GM18873 (cell line): ENCODE results near the gene OR2A25.

Source experiments
- ATAC-seq: cut with Tn5 transposase; IDR thresholded peaks from one replicate; pipeline ENCODE4 v1.9.1; 2021; ENCODE audit warnings: mild to moderate bottlenecking, moderate library complexity, moderate number of reproducible peaks; ENCODE audit not compliant: unreplicated experiment, low FRiP score

OR2A25 gene

GRCh38 chr7:144069953-144070352 lies 342 bp downstream of the OR2A25 start:
- ATAC-seq = no peak

DNA sequence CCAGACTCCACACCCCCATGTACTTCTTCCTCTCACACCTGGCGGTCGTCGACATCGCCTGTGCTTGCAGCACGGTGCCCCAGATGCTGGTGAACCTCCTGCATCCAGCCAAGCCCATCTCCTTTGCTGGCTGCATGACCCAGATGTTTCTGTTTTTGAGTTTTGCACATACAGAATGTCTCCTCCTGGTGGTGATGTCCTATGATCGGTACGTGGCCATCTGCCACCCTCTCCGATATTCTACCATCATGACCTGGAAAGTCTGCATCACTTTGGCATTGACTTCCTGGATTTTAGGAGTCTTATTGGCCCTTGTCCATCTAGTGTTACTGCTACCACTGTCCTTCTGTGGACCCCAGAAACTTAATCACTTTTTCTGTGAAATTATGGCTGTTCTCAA lies 4.8 kb downstream of the OR2A25 start:
- no peak for ATAC-seq

- no peak for ATAC-seq
These were observed 16.4 kb downstream of the OR2A25 start, which contains the start of gene OR2A12 for GRCh38 chr7:144085978-144086377. OR2A12 (plus strand) TSS chr7:144086278; CDS start chr7:144095108, 8,830 bp downstream.

GRCh38 chr7:144086730-144087129 lies 17.1 kb downstream of the OR2A25 start:
- ATAC-seq = no peak

DNA sequence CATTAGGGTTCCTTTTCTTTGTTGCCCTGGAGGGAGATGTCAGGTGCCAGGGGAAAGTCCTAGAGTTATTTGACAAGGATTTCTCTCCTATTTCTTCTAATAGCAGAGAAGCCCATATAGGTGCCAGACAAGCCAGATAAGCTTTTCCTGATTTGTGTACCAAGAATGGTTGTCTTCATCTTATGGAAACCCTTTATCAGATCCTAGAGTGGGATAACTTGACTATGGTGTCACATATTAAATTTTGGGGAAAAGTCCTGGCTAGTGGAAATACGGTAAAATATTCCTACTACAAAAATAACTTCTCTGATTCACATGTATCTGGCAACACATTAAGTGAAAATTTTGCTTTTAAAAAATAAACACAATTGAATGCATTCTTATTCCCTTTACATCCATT lies 17.6 kb downstream of the OR2A25 start:
- ATAC-seq = no peak

DNA sequence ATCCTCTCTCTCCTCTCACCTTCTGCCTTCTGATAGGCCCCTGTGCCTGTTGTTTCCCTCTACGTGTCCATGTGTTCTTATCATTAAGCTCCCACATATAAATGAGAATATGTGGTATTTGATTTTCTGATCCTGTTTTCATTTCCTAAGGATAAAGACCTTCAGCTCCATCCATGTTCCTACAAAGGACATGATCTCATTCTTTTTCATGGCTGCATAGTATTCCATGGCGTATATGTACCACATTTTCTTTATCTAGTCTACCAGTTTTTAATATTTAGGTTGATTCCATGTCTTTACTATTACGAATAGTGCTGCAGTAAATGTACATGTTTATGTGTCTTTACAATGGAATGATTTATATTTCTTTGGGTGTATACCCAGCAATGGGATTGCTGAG lies 21.1 kb downstream of the OR2A25 start:
- ATAC-seq = no peak

- no peak for ATAC-seq
These were observed 29.2 kb downstream of the OR2A25 start for GRCh38 chr7:144098776-144099175.

- no peak for ATAC-seq
These were observed 31.0 kb downstream of the OR2A25 start for GRCh38 chr7:144100607-144101006.

DNA sequence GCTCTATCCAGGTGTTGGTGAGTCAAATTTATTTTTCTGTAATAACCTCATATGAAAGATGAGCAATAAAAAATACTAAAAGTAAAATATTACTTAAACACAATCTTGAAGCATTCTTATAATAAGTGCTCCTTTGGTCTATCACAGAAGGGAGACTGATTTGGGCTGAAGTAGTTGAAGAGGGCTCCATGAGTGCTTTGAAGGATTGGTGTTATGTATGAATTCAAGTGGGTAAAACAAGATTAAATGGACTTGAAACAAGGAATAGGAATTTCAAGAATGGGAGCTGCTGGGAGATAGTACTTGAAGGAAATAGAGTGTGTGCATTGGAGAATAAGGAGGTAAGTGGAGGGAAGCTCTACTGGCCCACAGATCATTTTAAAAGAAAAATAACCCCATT lies 32.4 kb downstream of the OR2A25 start:
- ATAC-seq = no peak

GRCh38 chr7:144105211-144105610 lies 35.6 kb downstream of the OR2A25 start:
- no peak for ATAC-seq

GRCh38 chr7:144109283-144109682 lies 39.7 kb downstream of the OR2A25 start, which contains the start of gene OR2A2:
OR2A2 (plus strand) TSS chr7:144109583; CDS start chr7:144109583, 0 bp downstream.
- no peak for ATAC-seq

- ATAC-seq = no peak
These were observed 40.7 kb downstream of the OR2A25 start for GRCh38 chr7:144110272-144110671.

GRCh38 chr7:144113651-144114050 lies 44.0 kb downstream of the OR2A25 start:
- no peak for ATAC-seq

GRCh38 chr7:144118341-144118740 lies 48.7 kb downstream of the OR2A25 start:
- no peak for ATAC-seq

GRCh38 chr7:144122876-144123275 lies 53.3 kb downstream of the OR2A25 start, which contains the start of gene OR2A14:
OR2A14 (plus strand) TSS chr7:144123176; CDS start chr7:144129113, 5,937 bp downstream.
- no peak for ATAC-seq
